OCI-LY3 (cell line): ENCODE data around the gene MED29.

Experiments used
- EZH2phosphoT487 ChIP-seq: fragments of 200-600 bp; shearing (Covaris generic); IDR thresholded peaks from 2 replicates; pipeline ENCODE4 v1.6.1; 2018; ENCODE audit warnings: antibody characterized with exemption, mixed run types, low read depth
- TF ChIP-seq, protein P1 (sequence below): fragments of 200-600, 300-600 bp; sonication (generic); IDR thresholded peaks from 2 replicates; pipeline ENCODE4 v1.5.1; 2014; ENCODE audit warnings: antibody characterized with exemption, low read length, low read depth

DNA sequence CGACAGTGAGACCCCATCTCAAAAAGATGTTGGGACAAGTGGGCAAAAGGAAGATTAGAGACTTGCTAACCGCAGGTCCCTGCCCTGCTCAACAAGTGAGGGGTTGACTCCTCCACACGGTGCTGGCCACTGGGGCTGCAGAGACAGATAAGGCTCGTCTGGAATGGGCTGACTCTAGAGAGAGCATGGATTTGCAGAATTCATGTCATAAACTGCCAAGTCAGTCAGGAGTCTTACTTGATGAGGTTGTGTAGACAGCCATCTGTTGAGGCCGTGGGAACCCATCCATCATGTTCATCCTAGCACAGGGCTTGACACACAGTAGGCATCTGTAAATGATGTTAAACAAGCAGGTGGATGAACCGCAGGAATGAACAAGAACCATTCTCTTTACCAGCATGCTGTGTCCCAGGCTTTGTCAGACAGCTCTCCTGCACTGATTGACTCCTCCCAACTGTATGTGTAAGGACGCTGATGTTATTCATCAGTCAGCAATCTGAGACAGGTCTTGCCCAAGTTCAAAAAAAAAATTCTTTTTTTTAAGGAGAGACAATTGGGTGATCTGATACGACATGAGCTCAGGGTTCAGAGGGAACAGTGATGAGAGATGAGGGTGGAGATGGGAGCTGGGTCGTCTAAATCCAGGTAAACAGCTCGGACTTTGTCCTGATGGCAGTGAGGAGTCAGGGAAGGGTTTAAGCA is 9.1 kb upstream of the MED29 start:
- TF ChIP-seq, protein P1, sequence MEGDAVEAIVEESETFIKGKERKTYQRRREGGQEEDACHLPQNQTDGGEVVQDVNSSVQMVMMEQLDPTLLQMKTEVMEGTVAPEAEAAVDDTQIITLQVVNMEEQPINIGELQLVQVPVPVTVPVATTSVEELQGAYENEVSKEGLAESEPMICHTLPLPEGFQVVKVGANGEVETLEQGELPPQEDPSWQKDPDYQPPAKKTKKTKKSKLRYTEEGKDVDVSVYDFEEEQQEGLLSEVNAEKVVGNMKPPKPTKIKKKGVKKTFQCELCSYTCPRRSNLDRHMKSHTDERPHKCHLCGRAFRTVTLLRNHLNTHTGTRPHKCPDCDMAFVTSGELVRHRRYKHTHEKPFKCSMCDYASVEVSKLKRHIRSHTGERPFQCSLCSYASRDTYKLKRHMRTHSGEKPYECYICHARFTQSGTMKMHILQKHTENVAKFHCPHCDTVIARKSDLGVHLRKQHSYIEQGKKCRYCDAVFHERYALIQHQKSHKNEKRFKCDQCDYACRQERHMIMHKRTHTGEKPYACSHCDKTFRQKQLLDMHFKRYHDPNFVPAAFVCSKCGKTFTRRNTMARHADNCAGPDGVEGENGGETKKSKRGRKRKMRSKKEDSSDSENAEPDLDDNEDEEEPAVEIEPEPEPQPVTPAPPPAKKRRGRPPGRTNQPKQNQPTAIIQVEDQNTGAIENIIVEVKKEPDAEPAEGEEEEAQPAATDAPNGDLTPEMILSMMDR = no peak
- no peak for TF ChIP-seq EZH2phosphoT487
